ENCODE measurements around the gene RAB42.

- TF ChIP-seq, protein P1, sequence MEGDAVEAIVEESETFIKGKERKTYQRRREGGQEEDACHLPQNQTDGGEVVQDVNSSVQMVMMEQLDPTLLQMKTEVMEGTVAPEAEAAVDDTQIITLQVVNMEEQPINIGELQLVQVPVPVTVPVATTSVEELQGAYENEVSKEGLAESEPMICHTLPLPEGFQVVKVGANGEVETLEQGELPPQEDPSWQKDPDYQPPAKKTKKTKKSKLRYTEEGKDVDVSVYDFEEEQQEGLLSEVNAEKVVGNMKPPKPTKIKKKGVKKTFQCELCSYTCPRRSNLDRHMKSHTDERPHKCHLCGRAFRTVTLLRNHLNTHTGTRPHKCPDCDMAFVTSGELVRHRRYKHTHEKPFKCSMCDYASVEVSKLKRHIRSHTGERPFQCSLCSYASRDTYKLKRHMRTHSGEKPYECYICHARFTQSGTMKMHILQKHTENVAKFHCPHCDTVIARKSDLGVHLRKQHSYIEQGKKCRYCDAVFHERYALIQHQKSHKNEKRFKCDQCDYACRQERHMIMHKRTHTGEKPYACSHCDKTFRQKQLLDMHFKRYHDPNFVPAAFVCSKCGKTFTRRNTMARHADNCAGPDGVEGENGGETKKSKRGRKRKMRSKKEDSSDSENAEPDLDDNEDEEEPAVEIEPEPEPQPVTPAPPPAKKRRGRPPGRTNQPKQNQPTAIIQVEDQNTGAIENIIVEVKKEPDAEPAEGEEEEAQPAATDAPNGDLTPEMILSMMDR (IDR thresholded peaks at IDR 0.05; ENCODE audit: low read depth, low read length), result no peak
- TF ChIP-seq EZH2phosphoT487 (IDR thresholded peaks at IDR 0.05; ENCODE audit: low read depth), result no peak
These were observed 18.5 kb upstream of the RAB42 start for GRCh38 chr1:28573564-28573963.
